Measurements from ENCODE around the gene GOLGA2. TPM values are rescaled to one million over a fixed set of nuclear protein-coding genes. Genes with fewer than 3 reads are reported as not detected.

Gene GOLGA2
- total and polyA plus RNA-seq, 2 of the 4 experiments (the other 2 are of a cell fraction): 118 to 146 TPM

DNA sequence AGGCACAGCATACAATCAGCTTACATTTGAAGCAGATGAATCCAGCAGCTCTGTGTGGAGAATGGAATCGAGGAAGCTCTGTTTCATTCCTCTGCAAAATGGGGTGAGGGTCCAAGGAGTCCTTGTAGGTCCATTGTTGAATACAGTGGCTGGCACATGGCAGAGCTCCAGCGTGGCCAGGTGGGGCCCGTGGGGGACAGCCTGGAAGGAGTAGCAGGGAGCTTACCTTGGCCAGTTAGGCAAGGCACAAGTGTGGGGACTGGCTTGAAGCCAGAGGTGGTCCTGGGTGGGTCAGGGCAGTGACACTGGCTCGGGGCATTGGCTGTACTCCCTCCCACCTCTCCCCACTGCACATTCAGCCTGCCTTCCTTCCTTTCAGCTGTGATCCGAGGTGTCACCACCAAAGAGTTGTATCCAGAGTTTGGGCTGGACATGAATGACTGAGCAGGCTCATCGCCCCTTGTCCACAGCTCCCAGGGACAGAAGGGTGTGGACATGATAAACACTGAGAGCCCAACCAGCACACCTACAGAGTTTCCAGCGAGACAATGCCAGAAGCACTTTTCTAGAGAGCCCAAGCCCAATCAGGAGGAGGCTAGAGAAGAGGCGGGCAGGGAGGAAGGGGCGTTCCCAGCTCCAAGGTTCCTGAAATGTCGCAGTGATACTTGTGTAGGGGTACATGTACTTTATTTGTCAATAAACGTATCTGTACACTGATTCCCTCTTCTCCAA is 12.6 kb upstream of the GOLGA2 start:
- in situ Hi-C loops (cut with MboI; ENCODE audit: low sequenced_read_pairs): no loop called here
- no peak overlapping the region for H3K14ac ChIP-seq (replicated peaks; ENCODE audit: low read depth, low read length)
- H3K27me3 ChIP-seq (ENCODE audit: control insufficient read depth, insufficient read depth, low read length): no peaks in the 10 kb centered on the region
- no peak for ATAC-seq (ENCODE audit: low read depth)
- no peak overlapping the region for H2BK20ac ChIP-seq (ENCODE audit: low read depth, low read length)
- no peak overlapping the region for H2BK5ac ChIP-seq (ENCODE audit: low read depth, low read length, poor library complexity, severe bottlenecking)
- no peak overlapping the region for H2BK120ac ChIP-seq (ENCODE audit: low read depth, low read length)
- H3K56ac ChIP-seq (ENCODE audit: extremely low read depth, insufficient read depth, low read length): no peak overlapping the region; the same call in 1 of the 2 replicates
- H3K4me2 ChIP-seq (ENCODE audit: low read depth, low read length): no peak overlapping the region
- no peak for DNase-seq
- peaks cover 8% of the 10 kb centered on the region for H3K9me1 ChIP-seq (ENCODE audit: insufficient read depth, low read length)
- dilution Hi-C loops (cut with HindIII; ENCODE audit: low sequenced_read_pairs, unreplicated experiment): no loop called here
- H4K91ac ChIP-seq (ENCODE audit: insufficient read depth, low read depth, low read length): no peak overlapping the region
- H4K5ac ChIP-seq (ENCODE audit: low read depth, low read length): no peak overlapping the region
- H3K27ac ChIP-seq (ENCODE audit: insufficient read depth, low read length): no peak overlapping the region
- no peak overlapping the region for H3K4me3 ChIP-seq (ENCODE audit: insufficient read depth, low read depth, low read length)
- H3K18ac ChIP-seq (ENCODE audit: low read depth, low read length): no peak overlapping the region
- H3K4me1 ChIP-seq (ENCODE audit: control insufficient read depth, insufficient read depth, low read length): no peaks in the 10 kb centered on the region
- H3K4ac ChIP-seq (ENCODE audit: low read depth, low read length): no peak overlapping the region
- H3K9ac ChIP-seq (ENCODE audit: low read depth, low read length): no peak overlapping the region
- peaks cover 27% of the 10 kb centered on the region for H3K36me3 ChIP-seq (ENCODE audit: control insufficient read depth, insufficient read depth, low read length)
- intact Hi-C loops (cut with micrococcal nuclease): no loop called here
- no peak overlapping the region for H2AK5ac ChIP-seq (ENCODE audit: low read depth, low read length)
- no peak overlapping the region for H4K8ac ChIP-seq (ENCODE audit: low read depth in 2 of 2, low read length in 2 of 2)
- no peaks in the 10 kb centered on the region for H3K9me3 ChIP-seq (ENCODE audit: control insufficient read depth, insufficient read depth, low read length)
- WGBS, 2 experiments (ENCODE audit: extremely low coverage in 2 of 2, insufficient read length in 1 of 2): 100% methylated on average over 2 of the region's 11 CpGs; no CpG with 5 or more reads in 1 of the 2 experiments
- POLR2A ChIA-PET (ENCODE audit: unreplicated experiment): no interaction called here
- H4K20me1 ChIP-seq (ENCODE audit: insufficient read depth, low read length): no peaks in the 10 kb centered on the region
- H2AFZ ChIP-seq (replicated peaks; ENCODE audit: low read length, poor library complexity): no peak overlapping the region
- CTCF ChIA-PET: interaction anchor here (1.2 kb wide), 1 partner anchor 53 kb away, joined by 4 read pairs; no protein-coding TSS in a partner anchor
- H2BK15ac ChIP-seq (ENCODE audit: low read depth, low read length): no peak overlapping the region
- H3K23ac ChIP-seq (ENCODE audit: low read depth, low read length): no peak overlapping the region
- H2AK9ac ChIP-seq (replicated peaks; ENCODE audit: low read depth, low read length, poor library complexity): peak overlapping the region; percentile 24
- TF ChIP-seq MAZ (IDR thresholded peaks at IDR 0.05; ENCODE audit: borderline replicate concordance, low read depth, low read length) (no peak), NFE2L2 (IDR thresholded peaks at IDR 0.05; ENCODE audit: low read depth, low read length) (no peak), SMC3 (IDR thresholded peaks at IDR 0.05; ENCODE audit: low read depth, low read length) (no peak), POLR2A (IDR thresholded peaks at IDR 0.05; ENCODE audit: low read depth, low read length) (no peak), CHD1 (IDR thresholded peaks at IDR 0.05; ENCODE audit: low read depth, low read length) (no peak), RAD21 (IDR thresholded peaks at IDR 0.05; ENCODE audit: low read length) (no peak), BHLHE40 (IDR thresholded peaks at IDR 0.05; ENCODE audit: low read depth, low read length) (no peak), RFX5 (IDR thresholded peaks at IDR 0.05; ENCODE audit: low read depth, low read length) (no peak), FOS (IDR thresholded peaks at IDR 0.05; ENCODE audit: low read depth, low read length) (no peak), RCOR1 (IDR thresholded peaks at IDR 0.05; ENCODE audit: insufficient replicate concordance, low read length) (no peak), MXI1 (IDR thresholded peaks at IDR 0.05; ENCODE audit: borderline replicate concordance, low read depth, low read length) (no peak), CEBPB (IDR thresholded peaks at IDR 0.05; ENCODE audit: low read depth, low read length) (no peak), MAFK (IDR thresholded peaks at IDR 0.05; ENCODE audit: low read depth, low read length) (no peak)
- TF ChIP-seq, protein P1, sequence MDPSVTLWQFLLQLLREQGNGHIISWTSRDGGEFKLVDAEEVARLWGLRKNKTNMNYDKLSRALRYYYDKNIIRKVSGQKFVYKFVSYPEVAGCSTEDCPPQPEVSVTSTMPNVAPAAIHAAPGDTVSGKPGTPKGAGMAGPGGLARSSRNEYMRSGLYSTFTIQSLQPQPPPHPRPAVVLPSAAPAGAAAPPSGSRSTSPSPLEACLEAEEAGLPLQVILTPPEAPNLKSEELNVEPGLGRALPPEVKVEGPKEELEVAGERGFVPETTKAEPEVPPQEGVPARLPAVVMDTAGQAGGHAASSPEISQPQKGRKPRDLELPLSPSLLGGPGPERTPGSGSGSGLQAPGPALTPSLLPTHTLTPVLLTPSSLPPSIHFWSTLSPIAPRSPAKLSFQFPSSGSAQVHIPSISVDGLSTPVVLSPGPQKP (IDR thresholded peaks at IDR 0.05; ENCODE audit: borderline replicate concordance, low read depth, low read length): no peak
- TF ChIP-seq, protein P2, sequence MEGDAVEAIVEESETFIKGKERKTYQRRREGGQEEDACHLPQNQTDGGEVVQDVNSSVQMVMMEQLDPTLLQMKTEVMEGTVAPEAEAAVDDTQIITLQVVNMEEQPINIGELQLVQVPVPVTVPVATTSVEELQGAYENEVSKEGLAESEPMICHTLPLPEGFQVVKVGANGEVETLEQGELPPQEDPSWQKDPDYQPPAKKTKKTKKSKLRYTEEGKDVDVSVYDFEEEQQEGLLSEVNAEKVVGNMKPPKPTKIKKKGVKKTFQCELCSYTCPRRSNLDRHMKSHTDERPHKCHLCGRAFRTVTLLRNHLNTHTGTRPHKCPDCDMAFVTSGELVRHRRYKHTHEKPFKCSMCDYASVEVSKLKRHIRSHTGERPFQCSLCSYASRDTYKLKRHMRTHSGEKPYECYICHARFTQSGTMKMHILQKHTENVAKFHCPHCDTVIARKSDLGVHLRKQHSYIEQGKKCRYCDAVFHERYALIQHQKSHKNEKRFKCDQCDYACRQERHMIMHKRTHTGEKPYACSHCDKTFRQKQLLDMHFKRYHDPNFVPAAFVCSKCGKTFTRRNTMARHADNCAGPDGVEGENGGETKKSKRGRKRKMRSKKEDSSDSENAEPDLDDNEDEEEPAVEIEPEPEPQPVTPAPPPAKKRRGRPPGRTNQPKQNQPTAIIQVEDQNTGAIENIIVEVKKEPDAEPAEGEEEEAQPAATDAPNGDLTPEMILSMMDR (conservative IDR thresholded peaks at IDR 0.05; ENCODE audit: low read depth, low read length): no peak
- TF ChIP-seq, protein P3, sequence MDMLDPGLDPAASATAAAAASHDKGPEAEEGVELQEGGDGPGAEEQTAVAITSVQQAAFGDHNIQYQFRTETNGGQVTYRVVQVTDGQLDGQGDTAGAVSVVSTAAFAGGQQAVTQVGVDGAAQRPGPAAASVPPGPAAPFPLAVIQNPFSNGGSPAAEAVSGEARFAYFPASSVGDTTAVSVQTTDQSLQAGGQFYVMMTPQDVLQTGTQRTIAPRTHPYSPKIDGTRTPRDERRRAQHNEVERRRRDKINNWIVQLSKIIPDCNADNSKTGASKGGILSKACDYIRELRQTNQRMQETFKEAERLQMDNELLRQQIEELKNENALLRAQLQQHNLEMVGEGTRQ (IDR thresholded peaks at IDR 0.05; ENCODE audit: low read depth, low read length): no peak
- H3K79me1 ChIP-seq (ENCODE audit: low read depth in 1 of 2, low read length in 2 of 2): peaks cover 0 to 11% of the 10 kb centered on the region in 2 experiments; a peak in 2 of 4 replicates
- no TSS peak for BruUV-seq (replicated peaks)
